Smooth muscle cell of the umbilical artery (primary cell): ENCODE results near the gene SOX18. TPM values are rescaled to one million over a fixed set of nuclear protein-coding genes. Genes with fewer than 3 reads are reported as not detected.

Experiments
- total RNA-seq: library from RNA; depleted of rRNA; stranded (reverse); fragments of >200 nt; gene quantifications from 2 replicates; pipeline ENCODE4 v1.2.3, GENCODE V29; 2014

SOX18 gene
- total RNA-seq: under 0.01 TPM in 1 of 2 replicates, not detected in the other

DNA sequence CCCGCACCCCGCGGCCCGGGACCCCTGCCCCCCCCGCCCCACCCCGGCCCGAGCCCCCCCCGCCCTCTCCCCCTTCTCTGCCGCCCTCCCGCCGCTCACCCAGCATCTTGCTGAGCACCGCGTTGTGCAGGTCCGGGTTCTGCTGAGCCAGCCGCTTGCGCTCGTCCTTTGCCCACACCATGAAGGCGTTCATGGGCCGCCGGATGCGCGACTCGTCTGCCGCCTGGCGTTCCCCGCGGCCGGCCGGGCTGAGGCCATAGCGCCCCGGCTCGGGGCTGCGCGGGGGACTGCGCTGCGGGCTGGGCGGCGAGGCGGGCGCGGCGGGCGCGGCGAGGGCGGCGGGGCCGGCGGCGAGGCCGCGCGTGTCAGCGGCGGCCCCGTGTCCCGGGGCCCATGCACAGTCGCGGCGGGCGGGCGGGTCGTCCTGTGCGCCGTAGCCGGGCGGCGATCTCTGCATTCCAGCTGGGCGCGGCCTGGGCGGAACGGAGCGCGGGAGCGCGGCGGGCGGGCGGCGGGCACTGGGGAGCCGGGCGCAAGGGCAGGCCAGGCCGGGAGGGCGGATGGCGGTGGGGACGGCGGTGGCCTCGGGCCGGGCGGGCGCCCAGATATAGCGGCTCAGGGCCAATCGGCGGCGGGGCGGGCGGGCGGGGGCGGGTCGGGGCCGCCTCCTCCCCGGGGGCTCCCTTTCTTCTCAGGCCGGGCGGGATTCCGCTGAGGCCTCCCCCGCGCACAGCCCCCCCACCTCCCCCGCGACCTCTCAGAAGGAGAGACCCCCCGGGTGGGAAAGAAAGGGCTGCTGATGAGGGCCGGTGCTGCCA lies at the start of gene SOX18:
TSS of gene SOX18 (minus strand) at position 580 of the 818 bp plus-strand sequence. CDS start at position 457, 123 bp downstream.

DNA sequence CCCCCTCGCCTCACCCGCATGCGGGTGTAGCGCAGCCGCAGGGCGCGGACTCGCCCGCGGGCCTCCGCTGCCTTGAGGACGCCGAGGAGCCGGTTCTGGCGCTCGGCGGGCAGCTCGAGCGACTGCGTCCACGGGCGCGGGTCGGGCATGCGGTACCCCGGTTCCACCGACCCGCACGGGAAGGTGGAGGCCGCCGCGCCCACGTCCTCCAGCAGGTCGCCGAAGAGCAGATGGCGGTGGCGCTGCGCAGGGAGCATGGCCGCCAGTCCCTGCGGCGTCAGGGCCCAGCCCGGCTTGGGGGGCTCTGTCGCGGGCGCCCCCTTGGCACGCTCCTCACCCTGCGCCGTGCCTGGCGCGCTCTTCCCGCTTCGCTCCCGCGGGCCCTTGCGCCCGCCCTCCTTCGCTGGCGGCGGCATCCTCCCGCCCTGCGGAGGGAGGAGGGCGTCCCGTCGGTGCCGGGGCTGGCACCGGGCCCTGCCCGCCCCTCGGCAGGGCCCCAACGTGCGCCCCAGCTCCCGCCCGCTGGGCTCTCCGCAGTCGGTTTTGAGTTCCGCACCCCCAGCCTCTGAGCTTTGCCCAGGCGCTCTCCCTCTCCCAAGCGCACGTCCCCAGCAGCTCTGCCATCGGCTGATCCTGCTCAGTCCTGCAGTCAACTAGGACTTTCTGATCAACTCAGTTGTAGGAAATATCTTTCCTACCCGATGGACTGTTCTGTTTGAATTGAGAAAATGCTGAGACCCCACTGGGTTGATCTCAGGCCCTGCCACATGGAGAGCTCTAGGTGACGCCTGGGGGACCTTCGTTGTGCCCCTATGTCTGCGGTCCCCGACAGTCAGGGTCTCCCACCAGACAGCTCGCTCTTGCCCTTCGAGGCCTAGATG lies 34.6 kb upstream of the SOX18 start, which contains the start of gene LKAAEAR1:
TSS of gene LKAAEAR1 (minus strand) at position 595 of the 881 bp plus-strand sequence. CDS start at position 416, 179 bp downstream.

DNA sequence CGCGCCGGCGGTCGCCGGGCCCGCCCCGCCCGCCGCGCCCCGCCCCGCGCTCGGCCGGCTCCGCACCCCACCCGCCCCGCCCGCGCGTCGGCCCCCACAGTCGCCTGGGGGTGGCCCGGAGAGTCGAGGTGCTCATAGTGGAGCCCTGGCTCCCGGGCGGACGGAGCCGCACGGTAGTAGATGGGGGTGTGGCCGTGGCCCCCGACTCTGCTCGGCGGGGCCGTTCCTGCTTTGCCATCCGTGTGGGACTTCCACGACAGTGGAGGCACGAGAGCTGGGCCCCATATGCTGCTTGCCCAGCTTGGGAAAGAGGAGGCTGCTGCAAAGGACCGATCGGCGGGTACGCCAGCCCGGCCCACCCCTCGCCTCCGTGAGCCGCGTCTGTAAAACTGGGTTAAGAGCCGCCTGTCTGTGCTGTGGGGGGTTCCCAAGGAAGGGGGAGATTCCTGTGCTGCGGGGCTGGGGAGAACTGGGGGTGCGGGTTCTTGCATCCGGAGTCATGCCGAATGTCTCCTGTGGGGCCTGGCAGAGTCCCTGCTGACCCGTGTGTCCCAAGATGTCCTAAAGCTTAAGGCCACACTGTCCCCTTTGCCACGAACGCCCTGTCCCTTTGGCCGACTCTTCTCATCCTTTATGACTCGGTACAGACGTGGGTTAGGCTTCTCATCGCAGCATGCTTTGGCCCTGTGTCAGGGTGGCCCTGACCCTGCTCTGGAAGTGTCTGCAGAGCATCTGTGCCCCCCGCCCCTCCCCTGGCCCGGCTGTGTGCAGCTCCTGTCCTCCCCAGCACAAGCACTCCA lies 30.8 kb upstream of the SOX18 start, which contains the start of gene OPRL1:
TSS of gene OPRL1 (plus strand) at position 70 of the 800 bp plus-strand sequence. CDS start 12,639 bp downstream, outside the sequence.

DNA sequence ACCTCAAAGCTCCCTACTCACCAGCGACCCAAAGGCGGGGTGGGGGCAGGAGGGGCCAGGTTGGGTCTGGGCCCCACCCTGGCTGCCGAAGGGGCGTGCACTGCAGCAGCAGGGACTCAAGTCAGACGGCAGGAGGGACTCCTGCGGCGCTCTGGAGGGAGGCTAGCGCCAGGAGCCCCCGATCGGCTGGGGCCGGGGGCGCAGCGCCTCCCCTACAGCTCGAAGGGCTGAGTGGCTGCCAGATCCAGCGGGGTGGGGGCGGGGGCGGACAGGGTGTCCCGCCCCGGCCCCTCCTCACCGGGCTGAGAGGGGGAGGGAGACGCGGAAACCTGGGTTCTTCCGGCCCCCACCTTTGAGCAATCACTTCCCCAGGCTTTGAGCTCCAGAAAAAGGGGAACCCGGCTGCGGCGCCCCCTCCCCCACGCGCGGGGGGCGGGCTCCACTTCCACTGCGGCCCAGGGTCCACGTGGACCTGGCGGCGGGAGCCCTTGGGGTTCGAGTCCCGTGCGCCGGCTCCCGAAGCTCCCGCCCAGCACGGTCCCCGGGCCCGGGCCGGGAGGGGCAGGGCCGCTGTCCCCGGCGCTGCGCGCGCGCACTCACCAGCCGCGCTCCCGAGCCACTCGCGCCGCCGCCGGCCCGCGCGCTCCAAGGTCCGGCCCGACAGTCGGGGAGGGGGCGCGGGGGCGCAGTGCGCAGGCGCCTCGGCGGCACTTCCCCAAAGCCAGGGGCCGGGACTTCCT lies 30.0 kb upstream of the SOX18 start, which contains the start of gene RGS19:
TSS of gene RGS19 (minus strand) at position 246 of the 740 bp plus-strand sequence. CDS start 2,632 bp downstream, outside the sequence.

DNA sequence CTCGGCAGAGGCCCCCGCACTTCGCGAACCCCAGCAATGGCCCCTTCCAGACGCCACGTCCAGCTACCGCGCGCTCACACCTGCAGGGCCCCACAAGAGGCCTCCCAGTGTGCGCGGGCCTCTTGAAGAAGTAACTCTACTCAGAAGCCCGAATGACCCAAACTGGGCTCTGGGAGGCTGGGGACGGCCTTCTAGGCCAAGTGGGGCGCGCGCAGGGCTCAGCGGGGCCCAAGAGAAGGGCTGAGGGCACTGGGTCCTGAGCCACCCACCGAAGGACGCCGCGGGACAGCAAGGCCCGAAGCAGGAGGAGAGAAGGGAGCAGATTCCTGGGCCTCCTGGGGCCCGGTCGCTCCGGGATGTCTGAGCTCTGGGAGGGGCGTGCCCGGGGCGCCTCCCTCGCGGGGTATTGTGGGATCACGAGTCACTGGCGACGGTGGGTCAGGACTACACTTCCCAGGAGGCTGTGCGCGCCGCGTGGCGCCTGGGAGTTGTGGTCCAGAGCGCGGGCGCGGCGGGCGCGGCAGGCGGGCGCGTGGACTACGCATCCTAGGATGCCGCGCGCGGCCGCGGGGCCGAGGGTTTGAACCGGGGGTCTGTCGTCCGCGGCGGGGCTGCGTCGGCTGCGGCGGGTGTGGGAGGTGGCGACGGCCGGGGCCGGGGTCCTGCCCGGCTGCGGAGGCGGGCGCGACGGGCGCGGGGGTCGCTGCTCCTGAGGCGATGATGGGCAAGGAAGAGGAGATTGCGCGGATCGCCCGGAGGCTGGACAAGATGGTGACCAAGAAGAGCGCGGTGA lies 13.4 kb upstream of the SOX18 start, which contains the start of gene TCEA2:
TSS of gene TCEA2 (plus strand) at position 603 of the 793 bp plus-strand sequence. CDS start at position 718, 115 bp downstream.

DNA sequence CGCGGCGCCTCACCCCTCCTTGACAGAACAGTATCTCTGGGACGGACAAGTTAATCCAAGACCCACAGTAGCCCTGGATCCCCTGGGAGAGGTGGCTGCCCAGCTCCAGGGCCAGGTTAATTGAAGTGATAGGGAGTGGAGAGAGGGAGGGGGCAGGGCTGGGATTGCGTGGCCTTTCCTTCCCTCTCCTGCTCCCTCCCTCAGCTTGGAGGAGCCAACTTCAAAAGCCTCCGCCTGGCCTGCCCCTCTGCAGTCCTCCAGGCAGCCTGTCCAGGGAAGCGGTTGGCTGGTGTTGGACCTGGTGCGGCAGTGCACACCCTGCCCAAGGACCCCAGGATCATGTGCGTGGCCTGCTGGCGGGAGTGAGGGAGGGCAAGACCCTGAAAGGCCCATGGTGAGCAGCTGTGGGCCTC lies 13.5 kb downstream of the SOX18 start, which contains the start of gene C20orf204:
TSS of gene C20orf204 (plus strand) at position 250 of the 413 bp plus-strand sequence. CDS start at position 392, 142 bp downstream.

Other genes with a start within 250 kb of the SOX18 start
- 0.42 and 0.59 TPM in 2 replicates for gene ZBTB46, start 218.4 kb downstream of the SOX18 start, total RNA-seq
- 0.09 TPM in 1 of 2 replicates, not detected in the other for gene ABHD16B, start 188.1 kb downstream of the SOX18 start, total RNA-seq
- 127 and 187 TPM in 2 replicates for gene TPD52L2, start 184.4 kb downstream of the SOX18 start, total RNA-seq
- gene DNAJC5, start 154.5 kb downstream of the SOX18 start, total RNA-seq: 79.7 and 83.4 TPM in 2 replicates
- gene UCKL1, start 93.2 kb downstream of the SOX18 start, total RNA-seq: 15.7 and 22.6 TPM in 2 replicates
- gene ZNF512B, start 79.7 kb downstream of the SOX18 start, total RNA-seq: 6.2 and 10.6 TPM in 2 replicates
- gene SAMD10, start 70.0 kb downstream of the SOX18 start, total RNA-seq: 0.30 and 2.4 TPM in 2 replicates
- gene PRPF6, start 68.5 kb downstream of the SOX18 start, total RNA-seq: 58.2 and 72.9 TPM in 2 replicates
- 0.88 and 0.89 TPM in 2 replicates for gene C20orf204, start 13.5 kb downstream of the SOX18 start, total RNA-seq
- 27.2 and 35.3 TPM in 2 replicates for gene TCEA2, start 13.6 kb upstream of the SOX18 start, total RNA-seq
- gene RGS19, start 29.9 kb upstream of the SOX18 start, total RNA-seq: 14.0 and 16.0 TPM in 2 replicates
- 3.0 TPM in 2 replicates for gene OPRL1, start 30.4 kb upstream of the SOX18 start, total RNA-seq
- gene LKAAEAR1, start 34.8 kb upstream of the SOX18 start, total RNA-seq: not detected in 2 replicates
- gene NPBWR2, start 57.9 kb upstream of the SOX18 start, total RNA-seq: not detected in 2 replicates
- not detected in 2 replicates for gene MYT1, start 114.8 kb upstream of the SOX18 start, total RNA-seq
- gene PCMTD2, start 206.1 kb upstream of the SOX18 start, total RNA-seq: 41.2 and 42.5 TPM in 2 replicates